B cell (primary cell): ENCODE results near the gene ICA1. TPM values are rescaled to one million over a fixed set of nuclear protein-coding genes. Genes with fewer than 3 reads are reported as not detected.

Experiments used
- ATAC-seq: fragments of 200-7000 bp; cut with Tn5 transposase; one replicate; pipeline ENCODE4 v1.10.0; 2021; ENCODE audit warnings: low read depth, mild to moderate bottlenecking, moderate number of reproducible peaks, moderate library complexity
- CTCF ChIA-PET: fragments of 350-600 bp; sonication (Branson Sonifier 250); formaldehyde crosslinking; loops from one replicate; lab custom pipeline; 2021; ENCODE audit warnings: antibody characterized with exemption, inconsistent platforms; lab: Charles Lee
- POLR2A ChIA-PET: fragments of 350-600 bp; sonication (Branson Sonifier 250); formaldehyde crosslinking; loops from one replicate; lab custom pipeline; 2021; ENCODE audit warnings: antibody characterized with exemption; lab: Charles Lee
- DNase-seq: peaks from one replicate; pipeline ENCODE4 v3.0.0; 2013
- H2AFZ ChIP-seq: 2 replicates; pipeline ENCODE4 v1.6.1; 2012; ENCODE audit warnings: mild to moderate bottlenecking, low read depth, low read length; ENCODE audit not compliant: insufficient read depth, poor library complexity, severe bottlenecking
- H3K27ac ChIP-seq, 2 donors: 1 replicate in 1 of 2; 2 replicates in 1 of 2; pipeline ENCODE4 v1.5.1; 2012 to 2013; ENCODE audit warnings: low read length in 2 of 2, mild to moderate bottlenecking in 2 of 2, moderate library complexity in 1 of 2
- H3K27me3 ChIP-seq, 4 experiments: fragments of 200-600 bp in 1 of 4; sonication (generic) in 1 of 4; replicated peaks in 1 of 4; 1 replicate in 2 of 4; 2 replicates in 2 of 4; pipeline versions ENCODE4 v1.6.1 to v1.7.0; 2013 to 2016; ENCODE audit warnings: low read length in 3 of 4, mild to moderate bottlenecking in 2 of 4, mixed read lengths in 1 of 4, moderate library complexity in 1 of 4; ENCODE audit not compliant: insufficient read depth in 4 of 4, control insufficient read depth in 3 of 4; ENCODE audit errors: control extremely low read depth in 1 of 4
- H3K36me3 ChIP-seq, 2 experiments: replicated peaks in 1 of 2; 1 replicate in 1 of 2; 2 replicates in 1 of 2; pipeline versions ENCODE4 v1.6.1 to v1.7.1; 2013; ENCODE audit warnings: low read length in 1 of 2; ENCODE audit not compliant: insufficient read depth in 2 of 2, control insufficient read depth in 1 of 2; ENCODE audit errors: control extremely low read depth in 1 of 2, extremely low read depth in 1 of 2
- H3K4me1 ChIP-seq, 2 donors: fragments of 200-600 bp in 1 of 2; sonication (generic) in 1 of 2; 1 replicate in 1 of 2; 2 replicates in 1 of 2; pipeline versions ENCODE4 v1.5.1 to v1.6.1; 2013 to 2017; ENCODE audit warnings: low read length in 2 of 2; ENCODE audit not compliant: control insufficient read depth in 2 of 2, insufficient read depth in 2 of 2
- H3K4me2 ChIP-seq: replicated peaks from 2 replicates; pipeline ENCODE3; 2012; ENCODE audit warnings: mild to moderate bottlenecking, low read depth, low read length; ENCODE audit not compliant: poor library complexity, severe bottlenecking
- H3K4me3 ChIP-seq, 5 experiments: fragments of 200-600 bp in 1 of 5; sonication (generic) in 1 of 5; 1 replicate in 3 of 5; 2 replicates in 2 of 5; pipeline versions ENCODE4 v1.5.1 to v1.7.0; 2011 to 2016; ENCODE audit warnings: low read length in 4 of 5, mild to moderate bottlenecking in 4 of 5, low read depth in 2 of 5, control low read depth in 1 of 5, moderate library complexity in 1 of 5; ENCODE audit not compliant: insufficient read depth in 1 of 5; ENCODE audit errors: control extremely low read depth in 1 of 5, extremely low read depth in 1 of 5
- H3K79me2 ChIP-seq: fragments of 200-600 bp; sonication (generic); one replicate; pipeline ENCODE4 v1.6.0; 2016; ENCODE audit warnings: low read length; ENCODE audit not compliant: control insufficient read depth, insufficient read depth
- H3K9ac ChIP-seq: fragments of 200-600 bp; sonication (generic); 2 replicates; pipeline ENCODE4 v1.6.1; 2017; ENCODE audit warnings: mild to moderate bottlenecking, low read length, moderate library complexity
- H3K9me3 ChIP-seq, 3 donors: one replicate each; pipeline versions ENCODE4 v1.6.1 to v1.7.1; 2013; ENCODE audit warnings: low read length in 2 of 3; ENCODE audit not compliant: control insufficient read depth in 2 of 3, insufficient read depth in 1 of 3; ENCODE audit errors: control extremely low read depth in 1 of 3
- H4K20me1 ChIP-seq: 2 replicates; pipeline ENCODE4 v1.6.0; 2012; ENCODE audit warnings: mild to moderate bottlenecking, low read length; ENCODE audit not compliant: insufficient read depth, control insufficient read depth, poor library complexity, severe bottlenecking
- H3K27ac Mint-ChIP-seq: one replicate; pipeline ENCODE4 v1.8.0; 2021; ENCODE audit warnings: mixed read lengths
- H3K27me3 Mint-ChIP-seq: one replicate; pipeline ENCODE4 v1.8.0; 2021; ENCODE audit warnings: mixed read lengths
- H3K4me1 Mint-ChIP-seq: one replicate; pipeline ENCODE4 v1.8.0; 2021; ENCODE audit warnings: mixed read lengths
- H3K4me3 Mint-ChIP-seq: one replicate; pipeline ENCODE4 v1.8.0; 2021; ENCODE audit warnings: mixed read lengths
- H3K9me3 Mint-ChIP-seq: one replicate; pipeline ENCODE4 v1.8.0; 2022; ENCODE audit warnings: mixed read lengths; ENCODE audit not compliant: insufficient read depth
- EZH2 ChIP-seq: IDR thresholded peaks from 2 replicates; pipeline ENCODE4 v1.6.1; 2012; ENCODE audit warnings: borderline replicate concordance, low read depth, mild to moderate bottlenecking, moderate library complexity, low read length; ENCODE audit not compliant: insufficient read depth, poor library complexity, severe bottlenecking
- WGBS: methylation state at CpG from one replicate; pipeline ENCODE4 v1.1.5; 2013; ENCODE audit warnings: missing lambda C conversion rate; ENCODE audit not compliant: insufficient coverage; 5-methylcytosine and 5-hydroxymethylcytosine counted together
- intact Hi-C: fragments of 100-400 bp; cut with micrococcal nuclease; formaldehyde crosslinking; loops from one replicate; pipeline ENCODE4 v1.10.0; 2022
- polyA plus RNA-seq: library from polyadenylated mRNA; depleted of rRNA; stranded (reverse); fragments of >200 nt; gene quantifications from 2 replicates; pipeline ENCODE4 v1.2.3, GENCODE V29; 2012
- total RNA-seq, 2 donors: library from RNA; stranded (reverse); fragments of 120-200 nt in 1 of 2; gene quantifications; 1 replicate in 1 of 2; 2 replicates in 1 of 2; pipeline versions ENCODE4 v1.2.3 to v1.2.4, GENCODE V29; 2013 to 2022
- TF ChIP-seq, protein P1 (sequence below): fragments of 200-600 bp; IDR thresholded peaks from one replicate; pipeline ENCODE4 v1.8.0; 2022; ENCODE audit warnings: antibody characterized with exemption, mild to moderate bottlenecking

Gene ICA1
- total and polyA plus RNA-seq, 2 donors (not counting 1 experiment from before 2014, with no cell fraction given): 0.03 TPM; not detected in 1

DNA sequence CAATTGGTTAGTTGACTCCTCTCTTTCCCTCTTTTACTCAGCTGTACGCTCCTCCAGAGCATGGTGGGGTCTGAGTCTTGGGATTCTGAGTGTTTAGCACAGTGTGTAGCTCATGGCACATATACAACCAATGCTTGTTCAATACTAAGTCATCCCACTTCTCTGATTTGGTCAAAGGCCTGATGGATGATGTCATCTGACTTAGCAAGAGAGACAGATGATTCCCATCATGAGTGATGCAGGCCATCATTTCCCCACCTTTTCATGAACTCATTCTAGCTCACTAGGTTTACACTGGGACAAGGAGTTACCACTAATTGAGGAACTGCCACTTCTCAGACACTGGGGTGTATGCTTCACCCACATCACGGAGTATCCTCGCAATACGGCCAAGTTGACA, 3.8 kb downstream of the ICA1 start:
- H3K9me3 Mint-ChIP-seq: no peaks in the 10 kb centered on the region
- H3K9me3 ChIP-seq: no peaks in the 10 kb centered on the region
- no peak overlapping the region for H3K4me3 Mint-ChIP-seq
- no peak overlapping the region for H3K4me2 ChIP-seq
- no peak overlapping the region for H3K9ac ChIP-seq
- no peak overlapping the region for H2AFZ ChIP-seq
- POLR2A ChIA-PET: no interaction called here
- H3K4me3 ChIP-seq: no peak overlapping the region
- no peak overlapping the region for H3K27ac ChIP-seq
- TF ChIP-seq, protein P1, sequence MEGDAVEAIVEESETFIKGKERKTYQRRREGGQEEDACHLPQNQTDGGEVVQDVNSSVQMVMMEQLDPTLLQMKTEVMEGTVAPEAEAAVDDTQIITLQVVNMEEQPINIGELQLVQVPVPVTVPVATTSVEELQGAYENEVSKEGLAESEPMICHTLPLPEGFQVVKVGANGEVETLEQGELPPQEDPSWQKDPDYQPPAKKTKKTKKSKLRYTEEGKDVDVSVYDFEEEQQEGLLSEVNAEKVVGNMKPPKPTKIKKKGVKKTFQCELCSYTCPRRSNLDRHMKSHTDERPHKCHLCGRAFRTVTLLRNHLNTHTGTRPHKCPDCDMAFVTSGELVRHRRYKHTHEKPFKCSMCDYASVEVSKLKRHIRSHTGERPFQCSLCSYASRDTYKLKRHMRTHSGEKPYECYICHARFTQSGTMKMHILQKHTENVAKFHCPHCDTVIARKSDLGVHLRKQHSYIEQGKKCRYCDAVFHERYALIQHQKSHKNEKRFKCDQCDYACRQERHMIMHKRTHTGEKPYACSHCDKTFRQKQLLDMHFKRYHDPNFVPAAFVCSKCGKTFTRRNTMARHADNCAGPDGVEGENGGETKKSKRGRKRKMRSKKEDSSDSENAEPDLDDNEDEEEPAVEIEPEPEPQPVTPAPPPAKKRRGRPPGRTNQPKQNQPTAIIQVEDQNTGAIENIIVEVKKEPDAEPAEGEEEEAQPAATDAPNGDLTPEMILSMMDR: no peak
- no peak for TF ChIP-seq EZH2
- H3K4me1 Mint-ChIP-seq: peaks cover 14% of the 10 kb centered on the region
- DNase-seq (no peak), ATAC-seq (no peak)
- H3K27me3 Mint-ChIP-seq: peaks cover 42% of the 10 kb centered on the region
- no peak overlapping the region for H3K27ac Mint-ChIP-seq
- CTCF ChIA-PET: no interaction called here
- no peaks in the 10 kb centered on the region for H4K20me1 ChIP-seq
- WGBS: no CpG with 5 or more reads among the region's 4 CpGs
- H3K4me1 ChIP-seq: peaks cover 10 to 11% of the 10 kb centered on the region in 2 donors
- no peaks in the 10 kb centered on the region for H3K36me3 ChIP-seq
- H3K79me2 ChIP-seq: no peaks in the 10 kb centered on the region
- H3K27me3 ChIP-seq: peaks cover 0 to 27% (median 16%) of the 10 kb centered on the region in 4 experiments
- intact Hi-C loops: no loop called here

DNA sequence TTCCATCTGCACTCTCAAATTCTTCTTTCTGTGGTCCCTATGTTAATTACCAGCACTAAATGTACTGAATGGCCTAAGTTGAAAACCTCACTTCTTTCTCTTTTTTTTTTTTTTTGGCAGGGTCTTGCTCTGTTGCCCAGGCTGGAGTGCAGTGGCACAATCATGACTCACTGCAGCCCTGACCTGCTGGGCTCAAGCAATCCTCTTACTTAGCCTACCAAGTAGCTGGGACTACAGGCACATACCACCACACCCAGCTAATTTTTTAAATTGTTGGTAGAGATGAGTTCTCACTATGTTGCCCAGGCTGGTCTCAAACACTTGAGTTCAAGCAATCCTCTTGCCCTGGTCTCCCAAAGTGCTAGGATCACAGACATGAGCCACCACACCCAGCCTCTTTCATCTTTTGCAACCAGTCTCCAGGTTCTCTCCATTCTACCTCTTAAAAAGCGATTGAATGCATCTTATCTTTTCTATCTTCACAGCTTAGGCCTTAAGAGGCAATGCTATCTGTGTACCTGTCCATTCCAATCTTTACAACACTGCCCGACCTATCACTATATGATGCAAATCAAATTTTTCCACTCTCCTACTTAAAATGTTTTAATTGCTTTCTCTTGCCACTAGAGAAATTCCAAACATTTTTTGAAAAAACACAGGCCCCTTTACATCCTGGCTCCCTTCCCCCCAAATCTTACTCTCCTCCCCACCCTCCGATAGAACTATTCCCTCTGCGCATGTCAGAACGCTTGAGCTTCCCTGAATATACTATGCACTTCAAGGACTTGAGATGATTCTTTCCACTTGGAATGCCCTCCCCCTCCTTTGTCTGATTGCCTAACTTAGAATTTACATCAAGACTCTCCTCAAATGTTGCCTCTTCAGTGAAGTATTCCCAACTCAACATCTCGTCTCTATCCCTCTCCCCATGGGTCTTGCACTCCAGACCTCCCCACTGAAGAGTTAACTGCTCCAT, 6.0 kb downstream of the ICA1 start:
- no peak overlapping the region for H3K4me2 ChIP-seq
- H2AFZ ChIP-seq: no peak overlapping the region
- H3K4me1 ChIP-seq: peaks cover under 1 to 2% of the 10 kb centered on the region in 2 donors
- no peaks in the 10 kb centered on the region for H3K36me3 ChIP-seq
- TF ChIP-seq, protein P1: no peak
- TF ChIP-seq EZH2: no peak
- H3K9ac ChIP-seq: no peak overlapping the region
- DNase-seq (no peak), ATAC-seq (no peak)
- H3K27ac ChIP-seq: no peak overlapping the region
- Mint-ChIP-seq H3K4me3 (no peak overlapping the region), H3K27me3 (peaks cover 32% of the 10 kb centered on the region), H3K4me1 (peaks cover 4% of the 10 kb centered on the region), H3K27ac (no peak overlapping the region), H3K9me3 (no peaks in the 10 kb centered on the region)
- 91% methylated on average over 5 of the region's 6 CpGs for WGBS
- H3K9me3 ChIP-seq: no peaks in the 10 kb centered on the region
- ChIA-PET CTCF (no interaction called here), POLR2A (no interaction called here)
- intact Hi-C loops: no loop called here
- no peaks in the 10 kb centered on the region for H3K79me2 ChIP-seq
- peaks cover 0 to 14% (median 7%) of the 10 kb centered on the region in 4 experiments for H3K27me3 ChIP-seq
- no peak overlapping the region for H3K4me3 ChIP-seq
- no peaks in the 10 kb centered on the region for H4K20me1 ChIP-seq
